ENCODE measurements around the gene TEX30.

DNA sequence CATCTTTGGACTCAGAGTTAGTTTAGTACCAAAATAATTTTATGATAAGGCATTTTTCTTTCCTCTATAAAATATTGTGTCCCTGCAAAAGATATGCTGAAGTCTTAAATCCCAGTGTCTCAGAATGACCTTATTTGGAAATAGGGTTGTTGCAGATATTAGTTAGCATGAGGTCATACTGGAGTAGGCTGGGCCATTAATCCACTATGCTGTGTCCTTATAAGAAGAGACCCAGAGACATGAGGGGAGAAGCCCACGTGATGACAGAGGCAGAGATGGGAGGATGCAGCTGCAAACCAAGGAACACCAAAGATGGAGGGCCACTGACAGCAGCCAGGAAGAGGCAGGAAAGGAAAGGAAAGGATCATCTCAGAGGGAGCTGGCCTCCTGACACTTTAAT, 18.8 kb upstream of the TEX30 start:
- TF ChIP-seq CTCF (IDR thresholded peaks at IDR 0.05): no peak
- no peak for TF ChIP-seq POLR2A (IDR thresholded peaks at IDR 0.05)

Data from lower leg skin (tissue), 3 donors.